GM12878 (cell line): Measurements from ENCODE around the gene AANAT. TPM values are rescaled to one million over a fixed set of nuclear protein-coding genes. Genes with fewer than 3 reads are reported as not detected.

ENCODE experiments used
- ATAC-seq: fragments of 200-7000 bp; cut with Tn5 transposase; 3 replicates; pipeline ENCODE4 v1.9.1; 2020; ENCODE audit warnings: mild to moderate bottlenecking, moderate library complexity
- BruUV-seq: library from RNA; stranded (reverse); fragments of 400-500 nt; replicated peaks from 2 replicates; lab custom pipeline; 2021; lab: Mats Ljungman, UMichigan
- CTCF ChIA-PET: fragments of 300-600 bp; sonication (Branson Sonifier 250); formaldehyde crosslinking; extraction: SDS; loops from one replicate; lab custom pipeline; 2021; ENCODE audit warnings: inconsistent platforms; lab: Yijun Ruan, JAX
- POLR2A ChIA-PET: fragments of 350-600 bp; formaldehyde crosslinking; extraction: SDS; loops from one replicate; lab custom pipeline; 2021; ENCODE audit warnings: inconsistent platforms; lab: Charles Lee
- RAD21 ChIA-PET: fragments of 300-600 bp; sonication (Branson Sonifier 250); formaldehyde crosslinking; loops from one replicate; lab custom pipeline; 2023; ENCODE audit warnings: antibody characterized with exemption; ENCODE audit not compliant: unreplicated experiment; lab: Charles Lee
- SMC1A ChIA-PET: fragments of 300-600 bp; sonication (Branson Sonifier 250); formaldehyde crosslinking; loops from one replicate; lab custom pipeline; 2023; ENCODE audit not compliant: unreplicated experiment, uncharacterized antibody; lab: Charles Lee
- DNase-seq: peaks from one replicate; pipeline ENCODE4 v3.0.0-alpha.2; 2011; ENCODE audit warnings: low read depth, low spot score
- FAIRE-seq: peaks from 3 replicates; lab custom pipeline; 2011; peaks lifted over from hg19 to GRCh38; lab: Jason Lieb, UNC
- H2AFZ ChIP-seq: 2 replicates; pipeline ENCODE4 v1.6.0; 2011; ENCODE audit warnings: low read depth, low read length, control low read depth; ENCODE audit not compliant: control insufficient read depth
- H3K27ac ChIP-seq: 2 replicates; pipeline ENCODE4 v1.5.1; 2011; ENCODE audit warnings: control low read depth; ENCODE audit not compliant: control insufficient read depth, insufficient read depth
- H3K27me3 ChIP-seq, 2 experiments: replicated peaks in 1 of 2; 2 replicates each; pipeline versions ENCODE4 v1.6.0 to v1.6.1; 2011; ENCODE audit warnings: low read length in 1 of 2; ENCODE audit not compliant: control insufficient read depth in 2 of 2, insufficient read depth in 2 of 2
- H3K36me3 ChIP-seq, 2 experiments: 2 replicates each; pipeline ENCODE4 v1.5.1; 2011; ENCODE audit warnings: low read length in 1 of 2; ENCODE audit not compliant: control insufficient read depth in 2 of 2, insufficient read depth in 2 of 2
- H3K4me1 ChIP-seq: 2 replicates; pipeline ENCODE4 v1.6.1; 2011; ENCODE audit warnings: mild to moderate bottlenecking, low read length, moderate library complexity, mixed read lengths; ENCODE audit not compliant: control insufficient read depth, insufficient read depth
- H3K4me2 ChIP-seq: 2 replicates; pipeline ENCODE4 v1.6.0; 2011; ENCODE audit warnings: control low read depth; ENCODE audit not compliant: control insufficient read depth, insufficient read depth
- H3K4me3 ChIP-seq: fragments of 200-600 bp; sonication (generic); 2 replicates; pipeline ENCODE4 v1.5.1; 2016
- H3K79me2 ChIP-seq: 2 replicates; pipeline ENCODE4 v1.6.0; 2011; ENCODE audit warnings: low read length; ENCODE audit not compliant: control insufficient read depth, insufficient read depth
- H3K9ac ChIP-seq: 2 replicates; pipeline ENCODE4 v1.8.0; 2011; ENCODE audit warnings: low read length, control low read depth, mixed read lengths; ENCODE audit not compliant: control insufficient read depth, insufficient read depth
- H3K9me3 ChIP-seq: replicated peaks from 3 replicates; pipeline ENCODE4 v1.5.1; 2011; ENCODE audit warnings: mild to moderate bottlenecking, low read length; ENCODE audit not compliant: control insufficient read depth, insufficient read depth
- H4K20me1 ChIP-seq: 2 replicates; pipeline ENCODE4 v1.6.0; 2011; ENCODE audit not compliant: control insufficient read depth, insufficient read depth
- CBX3 ChIP-seq: fragments of 200-600 bp; sonication (generic); IDR thresholded peaks from 2 replicates; pipeline ENCODE4 v1.6.1; 2016; ENCODE audit warnings: low read depth, borderline replicate concordance
- CTCF ChIP-seq, 3 experiments: IDR thresholded peaks in 2 of 3; conservative IDR thresholded peaks in 1 of 3; 2 replicates each; pipeline ENCODE4 v1.5.1; 2011; ENCODE audit warnings: low read depth in 3 of 3, low read length in 3 of 3, mild to moderate bottlenecking in 3 of 3, control low read depth in 2 of 3, moderate library complexity in 2 of 3, inconsistent platforms in 1 of 3, mixed read lengths in 1 of 3; ENCODE audit not compliant: control insufficient read depth in 2 of 3, insufficient read depth in 1 of 3; ENCODE audit errors: extremely low read depth in 1 of 3
- FOXM1 ChIP-seq: IDR thresholded peaks from 2 replicates; pipeline ENCODE4 v1.6.1; 2012; ENCODE audit warnings: low read depth, mild to moderate bottlenecking, inconsistent platforms, low read length, moderate library complexity
- HDGF ChIP-seq: fragments of 450-650 bp; IDR thresholded peaks from 2 replicates; pipeline ENCODE4 v1.6.1; 2016; ENCODE audit warnings: antibody characterized with exemption
- JUNB ChIP-seq: IDR thresholded peaks from 2 replicates; pipeline ENCODE4 v1.6.1; 2016; ENCODE audit warnings: antibody characterized with exemption, mild to moderate bottlenecking
- KLF5 ChIP-seq: fragments of 450-650 bp; IDR thresholded peaks from 2 replicates; pipeline ENCODE4 v1.6.1; 2014; ENCODE audit warnings: mild to moderate bottlenecking; ENCODE audit not compliant: partially characterized antibody
- SMC3 ChIP-seq: IDR thresholded peaks from 2 replicates; pipeline ENCODE4 v1.6.1; 2011; ENCODE audit warnings: low read length, improper control_type of control experiment, borderline replicate concordance
- USF1 ChIP-seq: IDR thresholded peaks from 2 replicates; pipeline ENCODE4 v1.6.1; 2011; ENCODE audit warnings: borderline replicate concordance, low read depth, mild to moderate bottlenecking, moderate library complexity, mixed read lengths, low read length; ENCODE audit not compliant: insufficient read depth; ENCODE audit errors: extremely low read length
- ZNF217 ChIP-seq: fragments of 450-650 bp; IDR thresholded peaks from 2 replicates; pipeline ENCODE4 v1.6.1; 2017; ENCODE audit warnings: antibody characterized with exemption, mild to moderate bottlenecking
- WGBS: methylation state at CpG from one replicate; pipeline ENCODE4 v1.1.6; 2016; ENCODE audit warnings: low lambda C conversion rate; ENCODE audit not compliant: insufficient replicate concordance, insufficient coverage; ENCODE audit errors: missing lambda C conversion rate; 5-methylcytosine and 5-hydroxymethylcytosine counted together
- in situ Hi-C: fragments of 300-500 bp; cut with MboI; formaldehyde crosslinking; loops from 9 replicates; pipeline ENCODE4 v1.14.3; 2018; ENCODE audit warnings: mixed read lengths
- intact Hi-C: fragments of 100-400 bp; cut with micrococcal nuclease; formaldehyde crosslinking; loops from one replicate; pipeline ENCODE4 v1.14.2; 2022; ENCODE audit not compliant: unreplicated experiment
- polyA plus RNA-seq, 11 experiments: library from polyadenylated mRNA; depleted of rRNA in 4 of 11; unstranded in 6 of 11; stranded (reverse) in 5 of 11; fragments of >200 nt; fragmentation: Nextera tagmentation in 4 of 11; fragmentation: Illumina TruSeq in 1 of 11; extraction: Ambion mirVana in 4 of 11; extraction: Trizol in 1 of 11; gene quantifications; 1 replicate in 1 of 11; 2 replicates in 10 of 11; pipeline versions ENCODE4 v1.2.1 to v1.2.3, GENCODE V29; 2011 to 2016; ENCODE audit warnings: inconsistent platforms in 2 of 11, missing spikeins in 2 of 11, low read depth in 1 of 11
- total RNA-seq, 4 experiments: library from RNA; depleted of rRNA in 3 of 4; stranded (reverse); fragments of >200 nt in 3 of 4; fragmentation: Illumina TruSeq in 1 of 4; extraction: Trizol in 1 of 4; gene quantifications; 2 replicates each; pipeline versions ENCODE4 v1.2.1 to v1.2.3, GENCODE V29; 2013 to 2021

AANAT gene
- total and polyA plus RNA-seq, 10 of the 15 experiments (the other 5 are each of a cell fraction or from before 2014, with no cell fraction given) = 0.23 TPM; not detected in 9

GRCh38 chr17:76517638-76518038 is 50.2 kb downstream of the AANAT start:
- peaks cover 15% of the 10 kb centered on the region for H3K4me1 ChIP-seq
- no peak overlapping the region for H3K4me2 ChIP-seq
- POLR2A ChIA-PET = no interaction called here
- H2AFZ ChIP-seq = no peak overlapping the region
- FAIRE-seq (no peak), DNase-seq (no peak), ATAC-seq (no peak)
- no TSS peak for BruUV-seq
- intact Hi-C loops = no loop called here
- SMC1A ChIA-PET = interaction anchor here (0.8 to 1.0 kb wide), 2 partner anchors 107 to 140 kb away, joined by 3 read pairs; no protein-coding TSS in a partner anchor
- TF ChIP-seq HDGF (no peak), USF1 (peak; percentile 10)
- H3K9ac ChIP-seq = no peak overlapping the region
- no peaks in the 10 kb centered on the region for H3K27me3 ChIP-seq
- in situ Hi-C loops = no loop called here
- no peak overlapping the region for H3K4me3 ChIP-seq
- no peak overlapping the region for H3K27ac ChIP-seq
- WGBS = 65% methylated on average over 11 of the region's 11 CpGs
- RAD21 ChIA-PET = interaction anchor here (1.1 kb wide), 1 partner anchor 11 kb away, joined by 3 read pairs; no protein-coding TSS in a partner anchor
- no peaks in the 10 kb centered on the region for H3K36me3 ChIP-seq
- H3K79me2 ChIP-seq = no peaks in the 10 kb centered on the region
- no peaks in the 10 kb centered on the region for H3K9me3 ChIP-seq
- CTCF ChIA-PET = interaction anchor here (1.6 kb wide), 1 partner anchor 42 kb away, joined by 3 read pairs; no protein-coding TSS in a partner anchor
- H4K20me1 ChIP-seq = no peaks in the 10 kb centered on the region

- no TSS peak for BruUV-seq
- Histone ChIP-seq H3K27ac (no peak overlapping the region), H3K9ac (no peak overlapping the region), H3K36me3 (no peaks in the 10 kb centered on the region), H4K20me1 (no peaks in the 10 kb centered on the region), H3K4me1 (peaks cover 15% of the 10 kb centered on the region), H3K9me3 (no peaks in the 10 kb centered on the region), H2AFZ (no peak overlapping the region), H3K4me2 (no peak overlapping the region), H3K27me3 (no peaks in the 10 kb centered on the region), H3K4me3 (no peak overlapping the region), H3K79me2 (no peaks in the 10 kb centered on the region)
- CTCF ChIA-PET = interaction anchor here (0.7 to 2.0 kb wide), 3 partner anchors 11 to 41 kb away, joined by 3 to 10 read pairs (median 4); no protein-coding TSS in a partner anchor
- in situ Hi-C loops = no loop called here
- 37% methylated on average over 14 of the region's 15 CpGs for whole genome bisulfite sequencing
- intact Hi-C loops = no loop called here
- FAIRE-seq (no peak), DNase-seq (no peak), ATAC-seq (no peak)
- RAD21 ChIA-PET = interaction anchor here (1.4 kb wide), 1 partner anchor 41 kb away, joined by 3 read pairs; no protein-coding TSS in a partner anchor
- SMC1A ChIA-PET = interaction anchor here (2.3 kb wide), 1 partner anchor 105 kb away, joined by 6 read pairs; no protein-coding TSS in a partner anchor
- POLR2A ChIA-PET = interaction anchor here (0.6 kb wide), 1 partner anchor 299 kb away, joined by 6 read pairs; no protein-coding TSS in a partner anchor
- no peak for TF ChIP-seq JUNB
- TF ChIP-seq KLF5 = no peak
- TF ChIP-seq FOXM1 = no peak
- TF ChIP-seq CTCF (IDR thresholded peaks at IDR 0.05 in 2 of 3, conservative IDR thresholded peaks at IDR 0.05 in 1 of 3; ENCODE audit: control insufficient read depth in 2 of 3, extremely low read depth in 1 of 3, insufficient read depth in 1 of 3, low read depth in 3 of 3, low read length in 3 of 3) = no peak
- TF ChIP-seq ZNF217 = no peak
- TF ChIP-seq SMC3 = no peak
- no peak for TF ChIP-seq CBX3
These were observed 51.9 kb downstream of the AANAT start for GRCh38 chr17:76519048-76519966.
